HFFc6 (cell line): ENCODE results near the gene NEK2. TPM values are rescaled to one million over a fixed set of nuclear protein-coding genes. Genes with fewer than 3 reads are reported as not detected.

Experiments used
- DNase-seq: peaks from one replicate; pipeline ENCODE4 v3.0.0-alpha.2; 2018
- H3K27ac Mint-ChIP-seq: 2 replicates; pipeline ENCODE4 v1.8.0; 2020; ENCODE audit warnings: mild to moderate bottlenecking, mixed read lengths
- H3K27me3 Mint-ChIP-seq: 2 replicates; pipeline ENCODE4 v1.8.0; 2021; ENCODE audit warnings: mild to moderate bottlenecking, moderate library complexity, mixed read lengths; ENCODE audit not compliant: insufficient read depth
- H3K36me3 Mint-ChIP-seq: 2 replicates; pipeline ENCODE4 v1.8.0; 2021; ENCODE audit warnings: low read depth, mixed read lengths
- H3K4me1 Mint-ChIP-seq: 2 replicates; pipeline ENCODE4 v1.8.0; 2020; ENCODE audit warnings: low read depth, mixed read lengths
- H3K4me3 Mint-ChIP-seq: 2 replicates; pipeline ENCODE4 v1.8.0; 2020; ENCODE audit warnings: mild to moderate bottlenecking, moderate library complexity, mixed read lengths
- H3K9me3 Mint-ChIP-seq: 2 replicates; pipeline ENCODE4 v1.8.0; 2020; ENCODE audit warnings: mild to moderate bottlenecking, mixed read lengths
- CTCF ChIP-seq: fragments of 200-600 bp; sonication (generic); IDR thresholded peaks from 2 replicates; pipeline ENCODE4 v1.5.0; 2021; ENCODE audit warnings: antibody characterized with exemption, mild to moderate bottlenecking
- total RNA-seq, 6 experiments: library from RNA; stranded (reverse); fragmentation: NEBNext Ultra II Directional; extraction: Animal tissue kit (Norgen Biotek cat#: 25700); gene quantifications; 2 replicates in 1 of 6; 3 replicates in 5 of 6; pipeline ENCODE4 v1.2.3, GENCODE V29; 2021

Gene NEK2
- total RNA-seq, 6 experiments from 2014 or later: 10.2 to 28.6 (median 26.8) TPM

- Mint-ChIP-seq H3K27me3 (no peaks in the 10 kb centered on the region; the same call in none of the 2 replicates), H3K36me3 (no peaks in the 10 kb centered on the region), H3K4me1 (no peaks in the 10 kb centered on the region), H3K4me3 (no peak overlapping the region), H3K27ac (no peak overlapping the region), H3K9me3 (no peaks in the 10 kb centered on the region)
- no peak for DNase-seq
- no peak for TF ChIP-seq CTCF
These were observed 51.9 kb downstream of the NEK2 start for GRCh38 chr1:211623515-211623914.

- no peak overlapping the region for H3K27ac Mint-ChIP-seq
- H3K27me3 Mint-ChIP-seq: no peaks in the 10 kb centered on the region; the same call in 1 of the 2 replicates
- no peaks in the 10 kb centered on the region for H3K4me1 Mint-ChIP-seq
- DNase-seq: no peak
- no peaks in the 10 kb centered on the region for H3K9me3 Mint-ChIP-seq
- TF ChIP-seq CTCF: no peak
- no peak overlapping the region for H3K4me3 Mint-ChIP-seq
- no peaks in the 10 kb centered on the region for H3K36me3 Mint-ChIP-seq
These were observed 53.8 kb downstream of the NEK2 start for GRCh38 chr1:211621447-211622198.

- Mint-ChIP-seq H3K27ac (no peak overlapping the region), H3K9me3 (no peaks in the 10 kb centered on the region), H3K4me1 (no peaks in the 10 kb centered on the region), H3K27me3 (no peaks in the 10 kb centered on the region; the same call in 1 of the 2 replicates), H3K4me3 (no peak overlapping the region), H3K36me3 (no peaks in the 10 kb centered on the region)
- TF ChIP-seq CTCF: no peak
- DNase-seq: no peak
These were observed 55.3 kb downstream of the NEK2 start for GRCh38 chr1:211620097-211620496.

- Mint-ChIP-seq H3K4me1 (no peaks in the 10 kb centered on the region), H3K4me3 (no peak overlapping the region), H3K9me3 (no peaks in the 10 kb centered on the region), H3K27me3 (no peaks in the 10 kb centered on the region; the same call in 1 of the 2 replicates), H3K36me3 (no peaks in the 10 kb centered on the region), H3K27ac (no peak overlapping the region)
- DNase-seq: no peak
- no peak for TF ChIP-seq CTCF
These were observed 56.1 kb downstream of the NEK2 start for GRCh38 chr1:211619033-211619996.

GRCh38 chr1:211616965-211617297, 58.5 kb downstream of the NEK2 start:
- TF ChIP-seq CTCF: no peak
- no peak for DNase-seq
- peaks cover 20% of the 10 kb centered on the region for H3K4me1 Mint-ChIP-seq
- H3K9me3 Mint-ChIP-seq: peaks cover 4% of the 10 kb centered on the region; the same call in 1 of the 2 replicates
- no peak overlapping the region for H3K4me3 Mint-ChIP-seq
- H3K27ac Mint-ChIP-seq: no peak overlapping the region
- peaks cover 5% of the 10 kb centered on the region for H3K36me3 Mint-ChIP-seq
- H3K27me3 Mint-ChIP-seq: no peaks in the 10 kb centered on the region; the same call in 1 of the 2 replicates
